Hippocampal formation (tissue), 2 donors: ENCODE results near the gene KCNB1.
A peak's percentile ranks its signal among the peaks of the same experiment; 100 is the strongest.

Experiments
- DNase-seq, 2 donors: peaks; one replicate each; lab custom pipeline; 2025; lab: John Stamatoyannopoulos, UW

Gene KCNB1

DNA sequence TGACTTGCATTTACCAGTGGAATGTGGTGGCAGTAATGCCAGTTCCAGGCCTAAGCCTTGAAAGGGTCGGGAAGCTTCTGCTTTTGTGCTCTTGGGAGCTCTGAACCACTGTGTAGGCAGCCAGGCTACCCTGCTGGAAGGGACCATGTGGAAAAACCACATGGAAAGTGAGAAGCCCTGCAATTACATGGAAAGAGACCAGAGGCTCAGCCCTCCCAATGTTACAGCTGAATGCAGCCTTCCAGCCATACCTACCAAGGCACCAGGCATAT lies 14.9 kb upstream of the KCNB1 start:
- no peak for DNase-seq

DNA sequence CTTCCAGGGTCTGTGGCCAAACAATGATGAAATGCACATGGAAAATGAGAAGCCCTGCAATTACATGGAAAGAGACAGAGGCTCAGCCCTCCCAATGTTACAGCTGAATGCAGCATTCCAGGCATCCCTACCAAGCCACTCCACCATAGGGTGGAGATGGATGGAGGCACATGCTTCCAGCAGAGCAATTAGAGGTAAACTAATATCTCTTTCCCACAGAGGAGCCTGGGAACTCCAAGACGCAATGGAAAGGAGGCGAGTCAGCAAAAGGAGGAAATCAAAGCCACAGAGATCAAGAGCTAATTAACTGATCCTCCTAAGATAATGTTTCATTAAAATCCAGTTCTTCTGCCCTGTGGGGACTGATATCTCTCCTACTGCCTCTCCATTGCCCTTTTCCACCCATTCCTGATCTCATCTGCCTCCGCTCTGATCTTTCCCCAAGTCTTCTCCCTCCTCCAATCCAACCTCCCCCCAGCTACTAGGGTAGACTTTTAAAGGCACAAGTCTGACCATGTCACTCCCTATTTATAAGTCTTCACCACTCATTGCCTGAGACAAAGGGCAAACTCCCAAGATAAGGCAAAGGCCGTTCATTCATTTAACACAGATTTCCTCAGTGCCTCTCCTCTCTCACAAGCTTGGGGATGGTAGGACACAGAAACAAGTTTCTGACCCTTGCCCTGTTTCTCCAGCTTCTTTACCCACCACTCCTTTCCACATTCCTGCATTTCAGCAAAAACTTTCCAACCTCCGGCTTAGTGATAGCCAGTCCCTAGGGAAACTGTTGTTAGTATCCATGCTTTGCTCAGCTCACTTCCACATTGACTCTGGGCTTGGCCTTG lies 14.3 kb upstream of the KCNB1 start:
- DNase-seq = no peak

DNA sequence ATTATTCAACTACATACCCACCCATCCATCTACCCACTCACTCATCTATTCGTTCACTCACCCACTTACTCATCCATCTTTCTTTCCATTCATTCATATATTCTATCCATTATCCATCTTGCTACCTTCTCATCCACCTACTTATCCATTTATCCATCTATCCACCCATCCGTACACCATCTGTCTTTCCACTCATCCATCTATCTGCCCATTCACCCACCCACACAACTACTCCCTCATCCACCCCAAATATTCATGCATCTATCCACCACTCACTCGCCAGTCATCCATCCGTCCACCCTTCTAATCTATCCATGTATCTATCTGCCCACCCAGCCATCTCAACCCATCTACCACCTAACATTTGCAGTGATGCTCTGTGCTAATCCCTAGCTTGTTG lies 13.6 kb upstream of the KCNB1 start:
- no peak for DNase-seq

DNA sequence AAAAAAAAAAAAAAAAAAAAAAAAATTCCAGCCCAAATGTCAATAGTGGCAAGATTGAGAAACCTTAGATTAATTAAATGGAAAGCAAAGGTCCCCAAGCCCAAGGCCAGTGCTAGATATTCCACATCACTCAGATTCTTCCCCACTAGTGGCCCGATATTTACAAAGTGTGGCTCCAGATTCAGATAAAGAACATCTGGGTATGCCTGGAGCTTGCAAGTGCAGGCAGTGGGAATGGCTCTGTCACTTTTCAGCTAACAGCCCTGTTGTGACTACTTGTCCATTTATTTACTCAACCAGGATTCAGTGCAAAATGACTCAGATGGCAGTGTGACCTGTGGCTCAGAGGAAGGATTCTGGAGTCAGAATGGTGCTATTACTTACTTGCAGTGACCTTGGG lies 8.2 kb upstream of the KCNB1 start:
- DNase-seq = no peak

DNA sequence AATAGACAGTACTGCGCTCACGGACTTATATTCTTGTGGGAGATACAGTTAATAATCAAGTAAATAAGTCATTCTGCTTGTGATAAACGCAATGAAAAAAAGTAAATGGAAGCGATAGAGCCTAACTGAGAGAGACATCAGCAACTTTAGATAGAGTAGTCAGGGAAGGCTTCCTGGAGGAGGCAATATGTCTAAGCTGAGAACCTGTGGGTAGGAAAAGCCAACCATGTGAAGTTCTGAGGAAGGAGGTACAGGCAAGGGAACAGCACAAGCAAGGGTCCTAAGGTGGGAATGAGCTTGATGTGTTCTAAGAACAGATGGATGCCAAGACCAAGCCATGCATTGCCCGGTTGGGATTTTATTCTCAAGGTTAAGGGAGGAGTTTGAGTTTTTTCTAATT lies 7.2 kb upstream of the KCNB1 start:
- DNase-seq = no peak

DNA sequence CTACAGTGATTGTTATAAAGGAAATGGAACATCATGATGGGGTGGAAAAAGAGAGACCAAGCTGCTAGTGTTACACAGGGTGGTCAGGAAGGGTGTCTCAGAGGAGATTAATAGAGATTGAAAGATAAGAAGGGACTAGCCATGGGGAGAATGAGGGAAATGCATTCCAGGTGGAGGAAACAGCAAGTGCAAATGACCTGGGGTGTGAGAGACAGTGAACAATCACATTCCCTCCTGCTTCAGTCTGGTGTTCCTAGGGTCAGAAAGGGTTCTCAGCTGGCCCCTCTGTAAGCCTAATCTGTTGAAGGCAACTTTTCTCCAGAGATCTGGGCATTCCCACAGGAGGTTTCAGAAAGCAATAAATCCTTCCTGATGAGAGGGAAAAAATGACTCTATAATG lies 3.6 kb upstream of the KCNB1 start:
- DNase-seq = no peak

DNA sequence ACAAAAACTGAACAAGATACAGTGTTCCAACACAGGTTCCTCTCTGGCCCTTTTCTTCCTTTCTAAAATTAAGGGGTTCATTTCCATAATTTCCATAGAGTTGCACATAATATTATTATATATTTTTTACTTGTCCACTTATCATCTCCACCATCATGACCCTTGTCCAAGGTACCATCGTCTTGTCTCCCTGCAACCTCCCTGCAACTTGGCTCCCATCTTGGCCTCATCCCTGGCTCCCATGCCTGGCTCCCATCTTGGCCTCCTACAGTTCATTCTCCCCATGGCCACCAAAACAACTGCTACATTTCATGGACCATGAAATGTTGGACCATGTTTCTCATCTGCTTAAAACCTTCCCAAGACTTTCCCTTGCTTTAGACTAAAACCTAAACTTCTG lies 3.1 kb upstream of the KCNB1 start:
- no peak for DNase-seq

DNA sequence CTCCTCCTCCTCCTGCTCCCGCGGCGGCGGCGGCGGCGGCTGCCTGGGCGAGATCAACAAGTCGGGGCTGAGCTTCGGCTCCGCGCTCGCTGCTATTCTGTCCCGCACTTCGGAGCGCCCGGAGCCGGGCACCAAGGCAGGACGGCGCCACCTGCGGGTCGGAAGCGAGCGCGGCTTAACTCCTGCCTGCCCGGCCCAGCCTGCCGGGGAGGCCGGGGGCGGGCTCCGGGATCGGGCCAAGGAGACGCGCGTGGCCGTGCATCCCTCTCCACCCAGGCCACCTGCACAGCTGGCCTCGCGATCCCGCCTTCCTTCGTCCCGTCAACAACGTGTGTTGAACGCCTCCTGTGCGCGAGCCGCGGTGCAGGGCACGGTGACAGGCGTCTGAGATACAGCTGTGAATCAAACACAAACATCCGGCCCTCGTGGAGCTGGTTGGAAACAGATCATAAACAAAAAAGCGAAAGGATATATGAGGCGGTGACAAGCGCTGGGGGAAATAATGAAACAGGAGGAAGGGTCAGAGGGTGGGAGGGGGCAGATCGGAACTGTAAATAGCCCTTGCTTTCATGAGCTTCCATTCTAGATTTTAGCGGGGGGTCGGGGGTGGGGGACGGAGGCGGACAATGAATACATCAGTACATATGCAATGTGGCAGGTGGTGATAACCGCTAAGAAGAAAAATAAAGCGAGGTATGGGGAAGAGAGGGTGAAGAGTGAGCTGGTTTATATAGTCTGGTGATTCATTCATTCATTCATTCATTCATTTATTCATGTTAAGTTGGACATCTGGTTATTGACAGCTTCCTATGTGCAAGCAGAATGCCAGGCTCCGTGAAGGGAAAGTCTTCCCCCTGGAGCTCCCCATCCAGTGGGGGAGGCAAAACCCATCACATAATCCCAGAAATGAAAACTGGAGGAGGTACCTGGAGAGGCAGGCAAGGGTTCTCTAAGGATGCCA lies 2.0 kb upstream of the KCNB1 start:
- DNase-seq = peak; percentile 53 to 67

DNA sequence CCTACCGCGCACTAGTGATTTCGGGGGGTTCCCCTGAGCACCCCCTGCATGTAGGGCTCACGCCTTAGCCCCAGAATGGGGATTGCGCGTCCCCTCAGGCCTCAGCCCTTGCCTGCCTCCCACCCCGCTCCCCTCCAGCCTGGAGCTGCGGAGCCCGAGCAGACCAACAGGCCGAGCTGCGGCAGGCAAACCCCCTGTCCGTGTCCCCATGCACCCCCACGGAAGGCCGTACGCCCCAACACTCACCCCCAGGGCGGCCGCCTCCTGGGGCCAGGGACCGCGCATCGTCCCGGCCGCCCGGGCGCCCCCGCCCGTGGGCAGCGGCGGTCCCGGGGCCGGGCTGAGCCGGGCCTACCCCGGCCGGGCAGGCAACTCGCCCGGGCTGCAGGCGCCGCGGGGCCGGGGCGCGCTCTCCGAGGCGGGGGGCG lies 1.2 kb upstream of the KCNB1 start:
- no peak for DNase-seq

DNA sequence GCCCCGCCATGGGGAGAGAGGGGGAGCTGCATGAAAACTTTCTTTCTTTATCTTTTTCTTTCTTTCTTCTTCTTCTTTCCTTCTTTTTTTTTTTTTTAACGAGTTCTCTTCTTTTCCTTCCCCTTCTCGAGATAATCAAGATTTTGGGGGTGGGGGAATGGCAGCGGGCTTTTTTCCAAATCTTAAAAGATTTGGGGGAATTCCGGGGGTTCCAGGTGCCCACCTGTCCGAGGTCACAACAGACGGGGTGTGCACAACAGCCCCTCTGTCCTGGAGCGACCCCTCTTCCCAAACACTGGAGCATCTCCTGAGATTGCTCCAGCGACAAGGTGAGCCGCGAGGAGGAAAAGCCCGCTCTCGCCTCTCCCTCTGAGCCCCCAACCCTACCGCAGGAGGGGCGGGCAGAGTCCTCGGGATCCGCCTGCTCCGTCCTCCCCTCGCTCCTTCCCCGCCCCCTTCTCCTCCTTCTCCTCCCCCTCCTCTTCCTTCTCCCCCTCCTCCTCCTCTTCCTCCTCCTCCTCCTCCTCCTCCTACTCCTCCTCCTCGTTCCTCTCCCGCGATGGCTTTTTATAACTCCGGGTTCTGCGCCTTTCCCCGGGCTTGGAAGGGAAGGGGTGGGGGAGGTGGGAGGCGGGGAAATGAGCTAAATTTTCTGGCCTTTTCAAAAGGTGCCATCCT lies 689 bp upstream of the KCNB1 start:
- DNase-seq = no peak

DNA sequence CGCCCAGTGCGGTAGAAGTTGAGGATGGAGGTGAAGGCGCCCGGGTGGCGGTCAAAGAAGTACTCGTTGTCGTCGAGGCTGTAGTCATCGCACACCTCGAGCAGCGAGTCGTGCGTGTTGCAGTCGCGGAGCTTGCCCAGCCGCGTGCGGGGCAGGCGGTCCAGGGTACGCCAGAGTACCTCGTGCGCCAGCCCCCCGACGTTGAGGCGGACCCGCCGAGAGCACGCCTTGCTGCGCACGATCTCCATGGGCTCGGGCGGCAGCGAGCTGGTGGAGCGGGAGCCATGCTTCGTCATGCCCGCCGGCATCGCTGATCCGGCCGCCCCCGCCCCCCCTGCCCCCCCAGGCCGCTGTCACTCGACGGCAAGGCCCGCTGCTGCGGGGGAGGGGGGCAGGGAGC lies 295 bp downstream of the KCNB1 start:
- DNase-seq = no peak

DNA sequence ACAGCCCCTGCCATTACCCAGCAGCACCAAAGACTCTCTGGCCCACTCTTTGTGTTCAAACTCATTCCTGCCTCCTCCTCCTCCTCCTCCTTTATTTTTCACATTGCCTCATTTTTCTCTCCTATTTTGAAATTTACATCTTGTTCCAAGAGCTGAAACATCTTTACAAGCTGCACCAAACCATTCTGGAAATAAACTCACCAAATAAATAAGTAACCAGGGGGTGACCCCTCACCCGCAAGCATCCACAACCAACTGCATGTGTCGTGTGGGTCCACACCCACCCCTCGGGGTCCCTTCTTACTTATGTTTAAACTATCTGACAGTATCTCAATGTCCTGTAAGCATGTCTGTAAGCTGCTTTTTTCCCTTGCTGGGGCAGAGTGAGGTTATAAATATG lies 1.4 kb downstream of the KCNB1 start:
- no peak for DNase-seq

DNA sequence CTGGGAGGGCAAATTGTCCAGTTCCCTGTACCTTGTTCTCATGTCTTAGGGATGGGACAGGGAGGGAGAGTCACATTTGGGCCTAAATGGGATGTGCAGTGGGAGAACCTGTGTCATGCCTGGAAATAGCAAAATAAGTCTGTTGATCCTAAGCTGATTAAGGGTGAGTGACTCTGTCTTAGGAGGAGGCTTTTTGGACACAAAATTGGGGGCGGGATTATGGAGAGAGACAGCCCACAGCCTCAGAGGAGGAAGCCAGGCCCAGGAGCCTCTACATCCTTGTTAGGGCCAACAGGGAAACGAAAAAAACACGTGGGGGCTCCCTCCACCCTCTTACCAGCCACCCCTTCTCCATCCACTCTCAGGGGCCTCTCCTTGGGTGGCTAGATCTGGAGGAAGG lies 2.2 kb downstream of the KCNB1 start:
- no peak for DNase-seq

DNA sequence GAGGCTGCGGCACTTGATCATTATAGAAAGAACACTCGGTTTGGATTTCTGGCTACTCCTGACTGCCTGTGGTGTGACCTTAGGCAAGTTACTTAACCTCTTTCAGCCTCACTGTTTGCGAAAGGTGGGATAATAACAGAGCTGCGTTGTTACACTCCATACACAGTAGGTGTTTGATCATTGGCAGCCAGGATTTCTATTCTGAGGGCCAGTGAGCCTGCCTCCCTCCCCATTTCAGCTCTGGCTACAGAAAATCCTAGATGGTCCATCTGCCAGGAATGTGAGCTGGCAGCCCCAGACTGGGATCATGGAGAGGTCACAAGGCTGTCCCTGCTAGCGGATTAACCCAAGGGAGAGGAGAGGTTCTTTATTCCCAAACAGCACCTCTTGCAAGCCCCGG lies 2.7 kb downstream of the KCNB1 start:
- peak in 1 of 2 donors; percentile 9 for DNase-seq

DNA sequence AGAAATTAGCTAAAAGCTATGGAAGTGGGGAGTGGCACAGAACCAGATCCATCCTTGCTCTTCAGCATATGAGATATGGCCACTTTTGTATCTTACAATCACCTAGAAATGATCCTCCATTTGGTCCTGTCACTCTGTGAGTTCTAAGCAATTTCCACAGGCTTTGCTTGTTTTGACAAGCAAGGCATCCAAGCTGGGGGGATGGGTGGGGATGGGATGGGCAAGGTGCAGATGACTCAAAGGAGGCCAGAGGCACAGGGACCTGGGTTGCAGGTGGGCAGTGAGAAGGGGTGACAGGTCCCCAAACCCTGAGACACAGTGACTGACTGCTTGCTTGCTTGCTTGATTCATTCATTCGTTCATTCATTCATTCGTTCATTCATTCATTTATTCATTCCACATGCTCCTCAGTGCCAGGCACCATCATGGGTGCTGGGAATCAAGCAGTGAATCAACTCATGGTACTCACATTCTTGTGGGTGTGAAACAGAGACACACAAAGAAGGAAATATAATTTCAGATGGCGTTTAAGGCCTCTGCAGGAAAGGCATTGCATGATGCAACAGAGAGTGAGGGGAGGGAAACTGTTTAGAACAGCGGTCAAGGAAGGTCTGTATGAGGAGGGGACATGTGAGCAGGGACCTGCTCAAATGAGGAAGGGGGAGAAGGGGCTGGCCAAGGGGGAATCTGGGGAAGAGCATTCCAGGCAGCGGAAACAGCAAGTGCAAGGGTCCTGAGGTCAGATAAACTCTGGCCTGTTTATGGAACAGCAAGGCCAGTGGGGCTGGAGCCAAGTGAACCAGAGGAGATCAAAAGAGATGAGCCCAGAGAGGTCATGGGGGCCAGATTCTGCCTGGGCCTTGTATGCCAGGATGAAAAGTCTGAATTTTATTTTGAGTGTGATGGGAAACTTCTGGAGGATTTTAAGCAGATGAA lies 3.4 kb downstream of the KCNB1 start:
- no peak for DNase-seq

DNA sequence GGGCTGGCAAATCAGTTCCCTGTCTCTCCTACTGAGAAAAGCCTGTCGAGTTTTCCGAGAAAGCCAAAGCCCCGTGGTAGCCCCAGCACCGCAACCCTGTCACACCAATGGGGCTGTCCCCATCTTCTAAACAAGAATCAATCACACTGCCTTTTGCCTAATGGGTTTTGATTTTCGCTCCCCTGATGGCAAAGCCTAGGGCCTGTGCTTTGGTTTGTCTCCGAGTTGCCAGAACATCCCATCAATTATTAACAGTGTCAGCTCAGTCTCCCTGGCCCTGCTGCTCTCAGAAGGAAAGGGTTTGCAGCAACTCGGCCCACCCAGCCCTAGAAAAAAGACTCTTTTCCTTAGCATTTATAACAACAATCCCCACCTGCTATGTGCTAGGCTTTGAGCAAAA lies 4.2 kb downstream of the KCNB1 start:
- no peak for DNase-seq

DNA sequence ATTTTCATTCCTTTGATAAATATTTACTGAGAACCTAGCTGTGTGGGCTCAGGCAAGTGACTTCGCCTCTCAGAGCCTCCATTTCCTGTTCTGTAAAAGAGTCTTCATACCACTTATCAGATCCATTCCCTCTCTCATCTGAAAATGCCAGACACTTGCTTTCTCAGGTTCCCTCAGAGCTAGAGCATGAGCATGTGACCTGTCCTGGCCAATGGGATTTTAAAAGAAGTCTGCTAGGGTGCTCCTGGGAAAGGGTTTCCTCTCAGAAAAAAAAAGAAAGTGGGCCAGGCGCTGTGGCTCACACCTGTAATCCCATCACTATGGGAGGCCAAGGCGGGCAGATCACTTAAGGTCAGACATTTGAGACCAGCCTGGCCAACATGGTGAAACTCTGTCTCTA lies 5.3 kb downstream of the KCNB1 start:
- no peak for DNase-seq

DNA sequence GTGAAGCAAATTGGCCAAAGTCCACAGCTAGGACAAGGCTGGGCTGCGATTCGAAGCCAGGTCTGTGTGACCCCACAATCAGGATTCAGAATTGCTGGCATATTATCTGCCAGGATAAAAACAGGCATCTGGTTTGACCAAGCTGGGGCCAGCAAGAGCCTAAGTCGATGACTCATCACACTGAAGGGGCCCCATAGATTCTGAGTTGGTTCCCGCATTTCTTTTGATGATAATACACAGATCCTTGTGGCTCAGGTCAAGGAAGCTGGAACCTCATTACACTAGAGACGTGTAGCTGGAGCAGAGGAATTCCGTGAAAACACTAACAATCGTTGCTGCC lies 6.5 kb downstream of the KCNB1 start:
- no peak for DNase-seq

DNA sequence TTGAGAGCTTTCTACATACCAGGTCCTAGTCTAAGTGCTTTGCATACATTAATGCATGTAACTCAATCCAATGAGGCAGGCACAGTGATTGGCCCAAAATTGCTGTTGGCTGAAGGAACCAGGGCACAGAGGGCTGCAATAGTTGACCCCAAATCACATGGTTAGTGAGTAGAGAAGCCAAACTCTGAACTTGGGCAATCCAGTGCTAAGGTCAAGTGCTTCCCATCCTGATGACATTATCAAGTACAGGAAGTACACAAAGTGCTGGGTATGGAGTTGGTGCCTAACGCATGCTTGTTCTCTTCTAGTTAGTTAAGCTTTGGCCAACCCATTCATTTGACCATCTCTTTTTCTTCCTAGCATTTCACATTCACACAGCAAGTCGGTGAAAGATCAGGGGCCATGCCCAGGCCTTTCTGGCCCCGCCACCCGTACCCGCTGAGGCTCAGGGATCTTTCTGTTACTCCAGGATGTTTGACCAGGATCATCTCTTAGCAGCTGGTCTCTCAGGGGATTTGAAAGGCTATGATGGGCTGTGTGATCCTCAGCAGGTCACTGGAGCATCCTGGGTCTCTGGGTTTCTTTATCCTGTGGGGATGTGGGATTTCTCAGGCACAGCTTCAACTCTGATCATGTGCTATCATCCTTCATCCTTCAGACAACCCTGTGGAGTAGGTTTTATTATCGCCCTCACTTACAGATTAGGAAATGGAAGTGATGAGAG lies 7.0 kb downstream of the KCNB1 start:
- DNase-seq = no peak

DNA sequence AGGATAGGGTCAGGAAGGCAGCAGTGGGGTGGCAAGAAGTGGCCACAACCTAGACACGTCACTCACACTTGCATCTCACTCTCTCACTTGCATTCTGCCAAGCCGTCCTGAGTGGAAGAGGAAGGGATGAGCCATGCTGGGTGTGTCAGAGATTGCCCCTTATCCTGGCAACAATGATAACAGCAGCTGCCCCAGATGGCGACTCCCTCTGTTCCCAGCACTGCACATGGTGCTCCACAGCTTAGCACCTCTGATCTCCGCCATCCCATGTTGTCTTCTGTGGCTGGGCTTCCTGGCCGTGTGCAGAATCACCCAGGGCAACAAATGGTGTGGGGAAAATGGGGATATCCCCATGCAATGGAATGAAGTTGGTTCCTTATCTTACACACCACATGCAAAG lies 11.1 kb downstream of the KCNB1 start:
- DNase-seq = no peak

DNA sequence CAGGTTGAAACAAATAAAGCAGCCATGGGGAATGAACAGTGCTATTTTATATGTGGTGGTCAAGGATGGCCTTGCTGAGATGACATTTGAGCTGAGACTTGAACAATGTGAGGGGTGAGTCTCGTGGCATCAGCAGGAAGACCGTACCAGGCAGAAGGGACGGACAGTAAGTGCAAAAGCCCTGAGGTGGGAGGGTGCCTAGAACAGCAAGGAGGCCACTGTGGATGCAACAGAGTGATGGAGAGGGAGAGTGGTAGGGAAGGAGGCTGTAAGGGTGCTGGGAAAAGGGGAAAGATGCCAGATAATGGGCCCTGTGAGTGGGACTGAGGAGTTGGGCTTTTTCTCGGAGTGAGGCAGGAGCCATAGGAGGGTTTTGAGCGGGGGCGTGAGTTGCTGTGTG lies 11.5 kb downstream of the KCNB1 start:
- DNase-seq = no peak
